ENCODE measurements around the gene REELD1.

DNA sequence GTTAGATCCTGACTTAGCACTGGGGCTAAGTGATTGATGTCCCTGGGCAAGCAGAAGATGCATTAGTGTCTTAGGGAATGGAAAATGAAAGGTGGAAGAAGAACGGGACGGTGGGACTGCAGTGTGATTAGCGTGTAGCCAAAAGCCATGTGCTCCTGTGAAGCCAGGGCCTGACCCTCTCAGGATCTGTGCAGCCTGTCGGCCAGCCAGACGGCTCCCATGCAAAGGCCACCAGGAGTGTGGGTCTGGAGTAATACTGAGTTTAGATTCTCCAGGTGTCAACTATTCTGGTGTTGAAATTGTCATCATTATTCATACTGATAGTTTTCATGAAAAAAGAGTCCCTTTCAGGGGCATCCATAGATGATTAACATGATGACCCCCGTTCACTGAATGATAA, 32.0 kb downstream of the REELD1 start:
- TF ChIP-seq, protein P1, sequence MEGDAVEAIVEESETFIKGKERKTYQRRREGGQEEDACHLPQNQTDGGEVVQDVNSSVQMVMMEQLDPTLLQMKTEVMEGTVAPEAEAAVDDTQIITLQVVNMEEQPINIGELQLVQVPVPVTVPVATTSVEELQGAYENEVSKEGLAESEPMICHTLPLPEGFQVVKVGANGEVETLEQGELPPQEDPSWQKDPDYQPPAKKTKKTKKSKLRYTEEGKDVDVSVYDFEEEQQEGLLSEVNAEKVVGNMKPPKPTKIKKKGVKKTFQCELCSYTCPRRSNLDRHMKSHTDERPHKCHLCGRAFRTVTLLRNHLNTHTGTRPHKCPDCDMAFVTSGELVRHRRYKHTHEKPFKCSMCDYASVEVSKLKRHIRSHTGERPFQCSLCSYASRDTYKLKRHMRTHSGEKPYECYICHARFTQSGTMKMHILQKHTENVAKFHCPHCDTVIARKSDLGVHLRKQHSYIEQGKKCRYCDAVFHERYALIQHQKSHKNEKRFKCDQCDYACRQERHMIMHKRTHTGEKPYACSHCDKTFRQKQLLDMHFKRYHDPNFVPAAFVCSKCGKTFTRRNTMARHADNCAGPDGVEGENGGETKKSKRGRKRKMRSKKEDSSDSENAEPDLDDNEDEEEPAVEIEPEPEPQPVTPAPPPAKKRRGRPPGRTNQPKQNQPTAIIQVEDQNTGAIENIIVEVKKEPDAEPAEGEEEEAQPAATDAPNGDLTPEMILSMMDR (IDR thresholded peaks at IDR 0.05; ENCODE audit: low read depth, low read length, missing input control) = no peak
- TF ChIP-seq YY1 (IDR thresholded peaks at IDR 0.05) = no peak
- TF ChIP-seq, protein P2, sequence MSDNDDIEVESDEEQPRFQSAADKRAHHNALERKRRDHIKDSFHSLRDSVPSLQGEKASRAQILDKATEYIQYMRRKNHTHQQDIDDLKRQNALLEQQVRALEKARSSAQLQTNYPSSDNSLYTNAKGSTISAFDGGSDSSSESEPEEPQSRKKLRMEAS (IDR thresholded peaks at IDR 0.05) = no peak
- no peak for TF ChIP-seq TAF1 (conservative IDR thresholded peaks at IDR 0.05)
- TF ChIP-seq, protein P3, sequence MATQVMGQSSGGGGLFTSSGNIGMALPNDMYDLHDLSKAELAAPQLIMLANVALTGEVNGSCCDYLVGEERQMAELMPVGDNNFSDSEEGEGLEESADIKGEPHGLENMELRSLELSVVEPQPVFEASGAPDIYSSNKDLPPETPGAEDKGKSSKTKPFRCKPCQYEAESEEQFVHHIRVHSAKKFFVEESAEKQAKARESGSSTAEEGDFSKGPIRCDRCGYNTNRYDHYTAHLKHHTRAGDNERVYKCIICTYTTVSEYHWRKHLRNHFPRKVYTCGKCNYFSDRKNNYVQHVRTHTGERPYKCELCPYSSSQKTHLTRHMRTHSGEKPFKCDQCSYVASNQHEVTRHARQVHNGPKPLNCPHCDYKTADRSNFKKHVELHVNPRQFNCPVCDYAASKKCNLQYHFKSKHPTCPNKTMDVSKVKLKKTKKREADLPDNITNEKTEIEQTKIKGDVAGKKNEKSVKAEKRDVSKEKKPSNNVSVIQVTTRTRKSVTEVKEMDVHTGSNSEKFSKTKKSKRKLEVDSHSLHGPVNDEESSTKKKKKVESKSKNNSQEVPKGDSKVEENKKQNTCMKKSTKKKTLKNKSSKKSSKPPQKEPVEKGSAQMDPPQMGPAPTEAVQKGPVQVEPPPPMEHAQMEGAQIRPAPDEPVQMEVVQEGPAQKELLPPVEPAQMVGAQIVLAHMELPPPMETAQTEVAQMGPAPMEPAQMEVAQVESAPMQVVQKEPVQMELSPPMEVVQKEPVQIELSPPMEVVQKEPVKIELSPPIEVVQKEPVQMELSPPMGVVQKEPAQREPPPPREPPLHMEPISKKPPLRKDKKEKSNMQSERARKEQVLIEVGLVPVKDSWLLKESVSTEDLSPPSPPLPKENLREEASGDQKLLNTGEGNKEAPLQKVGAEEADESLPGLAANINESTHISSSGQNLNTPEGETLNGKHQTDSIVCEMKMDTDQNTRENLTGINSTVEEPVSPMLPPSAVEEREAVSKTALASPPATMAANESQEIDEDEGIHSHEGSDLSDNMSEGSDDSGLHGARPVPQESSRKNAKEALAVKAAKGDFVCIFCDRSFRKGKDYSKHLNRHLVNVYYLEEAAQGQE (IDR thresholded peaks at IDR 0.05) = no peak
- no peak for TF ChIP-seq GABPA (IDR thresholded peaks at IDR 0.05 in 1 of 2, conservative IDR thresholded peaks at IDR 0.05 in 1 of 2)
- no peak for TF ChIP-seq SP1 (IDR thresholded peaks at IDR 0.05)
- TF ChIP-seq, protein P4, sequence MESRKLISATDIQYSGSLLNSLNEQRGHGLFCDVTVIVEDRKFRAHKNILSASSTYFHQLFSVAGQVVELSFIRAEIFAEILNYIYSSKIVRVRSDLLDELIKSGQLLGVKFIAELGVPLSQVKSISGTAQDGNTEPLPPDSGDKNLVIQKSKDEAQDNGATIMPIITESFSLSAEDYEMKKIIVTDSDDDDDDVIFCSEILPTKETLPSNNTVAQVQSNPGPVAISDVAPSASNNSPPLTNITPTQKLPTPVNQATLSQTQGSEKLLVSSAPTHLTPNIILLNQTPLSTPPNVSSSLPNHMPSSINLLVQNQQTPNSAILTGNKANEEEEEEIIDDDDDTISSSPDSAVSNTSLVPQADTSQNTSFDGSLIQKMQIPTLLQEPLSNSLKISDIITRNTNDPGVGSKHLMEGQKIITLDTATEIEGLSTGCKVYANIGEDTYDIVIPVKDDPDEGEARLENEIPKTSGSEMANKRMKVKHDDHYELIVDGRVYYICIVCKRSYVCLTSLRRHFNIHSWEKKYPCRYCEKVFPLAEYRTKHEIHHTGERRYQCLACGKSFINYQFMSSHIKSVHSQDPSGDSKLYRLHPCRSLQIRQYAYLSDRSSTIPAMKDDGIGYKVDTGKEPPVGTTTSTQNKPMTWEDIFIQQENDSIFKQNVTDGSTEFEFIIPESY (IDR thresholded peaks at IDR 0.05) = no peak

All from liver (tissue), 3 donors.